HG03442 (cell line): Measurements from ENCODE around the gene FBLL1.
"Not testable (repeated sequence)": the region's sequence is repeated elsewhere in the genome, so short reads cannot be mapped to it uniquely, and the experiment has no call there.

ENCODE experiments used
- ATAC-seq: cut with Tn5 transposase; IDR thresholded peaks from one replicate; pipeline ENCODE4 v1.9.1; 2021; ENCODE audit warnings: mild to moderate bottlenecking, moderate library complexity; ENCODE audit not compliant: unreplicated experiment

FBLL1 gene

DNA sequence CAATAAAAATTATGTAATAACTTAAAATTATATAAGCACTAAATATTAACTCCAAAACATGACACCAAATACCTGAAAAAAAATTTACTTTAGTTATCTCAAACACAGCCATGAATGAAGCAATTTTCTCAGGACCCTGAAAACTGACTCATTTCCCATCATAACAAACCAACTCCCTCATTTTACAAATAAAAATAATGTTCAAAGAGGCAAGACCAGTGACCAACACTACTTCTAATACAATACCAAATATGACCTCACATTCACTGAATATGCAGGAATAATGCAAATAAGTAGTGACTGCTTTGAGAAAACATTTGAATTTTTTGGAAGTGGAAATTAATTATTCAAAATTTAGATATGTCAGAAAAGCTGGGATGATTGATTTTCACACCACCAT lies 21.6 kb downstream of the FBLL1 start:
- ATAC-seq, result no peak

GRCh38 chr5:168552146-168552545 lies 23.0 kb downstream of the FBLL1 start:
- no peak for ATAC-seq

- ATAC-seq, result no peak
Observed at GRCh38 chr5:168553377-168554130, 24.4 kb downstream of the FBLL1 start.

DNA sequence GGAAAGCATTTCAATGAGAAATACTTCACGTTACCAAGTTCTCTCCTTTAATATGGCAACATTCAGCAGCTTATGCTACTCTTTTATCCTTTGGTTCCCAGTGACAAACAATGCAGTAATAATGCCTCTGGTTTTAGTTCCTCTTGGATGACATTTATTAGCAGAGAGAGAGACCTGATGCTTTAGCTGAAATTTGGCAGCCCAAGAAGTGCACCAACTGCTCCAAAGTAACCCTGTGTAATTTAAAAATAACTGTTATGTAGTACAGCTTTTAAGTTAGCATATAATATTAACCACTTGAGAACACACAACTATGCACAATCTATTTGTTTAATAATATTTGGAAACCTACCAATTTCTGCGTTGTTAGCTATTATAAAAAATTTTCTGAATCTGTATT lies 28.3 kb downstream of the FBLL1 start:
- ATAC-seq, result no peak

- ATAC-seq, result no peak
Observed at GRCh38 chr5:168562279-168562678, 33.2 kb downstream of the FBLL1 start.

- no peak for ATAC-seq
Observed at GRCh38 chr5:168563959-168564358, 34.9 kb downstream of the FBLL1 start.

DNA sequence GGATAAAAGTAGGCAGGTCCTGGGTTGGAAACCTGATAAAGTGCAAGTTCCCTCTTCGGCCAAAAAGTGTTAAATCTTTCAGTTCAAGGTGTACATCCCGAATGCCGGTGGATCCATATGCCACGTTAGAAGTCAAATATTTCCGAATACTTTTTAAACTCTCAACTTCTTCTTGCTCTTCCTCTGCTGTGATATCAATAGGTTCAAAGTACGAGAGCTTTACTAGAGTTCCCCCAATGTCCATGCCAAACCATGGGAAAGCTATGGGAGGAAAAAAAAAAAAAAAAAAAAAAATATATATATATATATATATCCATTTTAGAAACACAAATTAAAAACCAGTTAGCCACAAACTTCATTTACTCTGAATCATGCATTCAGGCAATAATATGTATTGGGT lies 39.6 kb downstream of the FBLL1 start:
- no peak for ATAC-seq

GRCh38 chr5:168570490-168571328 lies 41.6 kb downstream of the FBLL1 start:
- ATAC-seq, result no peak

DNA sequence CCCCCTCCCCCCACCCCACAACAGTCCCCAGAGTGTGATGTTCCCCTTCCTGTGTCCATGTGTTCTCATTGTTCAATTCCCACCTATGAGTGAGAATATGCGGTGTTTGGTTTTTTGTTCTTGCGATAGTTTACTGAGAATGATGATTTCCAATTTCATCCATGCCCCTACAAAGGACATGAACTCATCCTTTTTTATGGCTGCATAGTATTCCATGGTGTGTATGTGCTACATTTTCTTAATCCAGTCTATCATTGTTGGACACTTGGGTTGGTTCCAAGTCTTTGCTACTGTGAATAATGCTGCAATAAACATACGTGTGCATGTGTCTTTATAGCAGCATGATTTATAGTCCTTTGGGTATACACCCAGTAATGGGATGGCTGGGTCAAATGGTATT lies 44.6 kb downstream of the FBLL1 start:
- not testable (repeated sequence) for ATAC-seq

- not testable (repeated sequence) for ATAC-seq
Observed at GRCh38 chr5:168574156-168574555, 45.1 kb downstream of the FBLL1 start.

DNA sequence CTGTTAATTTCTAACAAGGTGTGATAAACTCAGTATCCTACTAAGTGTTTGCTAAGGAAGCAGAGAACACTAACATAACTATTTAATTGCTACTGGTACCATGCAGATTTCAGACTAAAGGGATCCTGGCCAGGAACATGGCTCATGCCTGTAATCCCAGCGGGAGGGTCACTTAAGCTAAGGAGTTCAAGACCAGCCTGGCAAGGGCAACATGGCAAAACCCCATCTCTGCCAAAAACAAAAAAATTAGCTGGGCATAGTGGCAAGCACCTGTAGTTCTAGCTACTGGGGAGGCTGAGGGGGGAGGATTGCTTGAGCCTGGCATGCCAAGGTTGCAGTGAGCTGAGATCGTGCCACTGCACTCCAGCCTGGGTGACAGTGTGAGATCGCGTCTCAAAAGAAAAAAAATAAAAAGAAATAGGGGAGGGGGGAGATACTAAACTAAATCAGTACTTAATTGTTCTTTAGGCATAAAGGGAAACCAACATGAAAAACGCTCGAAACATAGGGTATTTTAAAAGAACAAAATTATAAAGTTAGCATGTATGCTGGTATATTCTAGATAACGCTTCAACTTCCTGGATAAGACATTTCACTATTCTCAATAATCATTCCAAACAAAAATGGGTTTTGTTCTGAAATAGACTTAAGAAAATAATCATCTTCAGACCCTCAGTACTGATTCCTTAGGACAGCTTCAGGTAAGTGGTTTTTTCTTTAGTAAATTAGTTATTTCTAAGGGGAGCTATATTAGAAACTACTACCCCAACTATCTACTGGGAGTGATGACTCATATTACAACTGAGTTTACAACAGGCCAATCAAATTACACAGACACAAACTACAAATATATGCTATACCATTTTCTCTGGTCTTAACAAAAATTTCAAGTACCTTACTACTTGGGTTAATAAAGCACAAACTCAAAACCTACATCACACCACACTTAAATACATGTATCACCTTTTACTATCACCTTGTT lies 46.6 kb downstream of the FBLL1 start:
- no peak for ATAC-seq

GRCh38 chr5:168578006-168578405 lies 48.9 kb downstream of the FBLL1 start:
- ATAC-seq, result no peak

DNA sequence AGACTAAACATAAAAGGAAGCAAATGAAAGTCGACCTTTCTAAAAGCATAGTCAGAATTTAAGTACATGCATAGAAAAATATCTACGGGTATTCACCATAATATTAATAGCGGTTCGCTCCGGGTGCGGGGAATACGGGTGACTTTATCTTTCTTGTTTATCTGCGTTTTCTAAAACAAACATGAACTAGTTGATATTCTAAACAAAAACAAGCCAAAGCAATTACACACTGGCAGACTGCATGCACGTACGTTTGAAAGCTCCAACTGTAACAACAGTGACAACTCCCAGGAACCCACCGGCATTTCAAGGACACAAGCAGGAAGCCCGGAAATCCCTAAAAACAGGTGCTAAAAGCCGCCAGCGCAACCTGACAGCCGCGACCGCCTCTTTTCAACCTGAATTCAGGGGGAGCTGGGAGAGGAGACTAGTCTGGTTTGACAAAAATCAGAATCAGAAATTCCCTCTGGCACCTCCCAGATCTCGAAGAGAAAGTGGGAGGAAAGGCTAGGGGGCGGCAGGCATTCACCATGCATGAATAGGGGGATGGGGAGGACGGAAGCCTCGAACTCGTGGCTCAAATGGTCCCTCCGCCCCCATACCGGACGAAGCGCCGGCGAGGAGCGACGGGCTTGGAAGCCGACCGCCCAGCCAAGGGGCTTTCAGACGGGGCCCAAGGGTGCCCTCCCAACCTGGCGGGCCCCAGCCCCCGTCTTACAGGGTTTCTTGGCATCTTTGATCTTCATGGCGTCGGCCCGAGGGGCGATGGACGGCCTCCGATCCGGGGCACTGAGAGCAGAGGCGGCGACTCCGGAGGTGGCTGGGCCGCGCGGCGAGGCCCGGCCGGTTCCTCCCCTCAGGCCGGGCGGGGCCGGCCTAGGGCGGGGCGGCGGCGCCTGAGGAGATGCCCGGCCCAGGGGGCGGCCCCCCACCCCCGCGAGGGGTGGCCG lies 49.7 kb downstream of the FBLL1 start, which contains the start of gene PANK3:
PANK3 (minus strand) TSS at position 831 of the 950 bp plus-strand sequence; CDS start at position 746, 85 bp downstream.
- ATAC-seq, result peak; percentile 49

- ATAC-seq, result peak; percentile 91
Observed at GRCh38 chr5:168579488-168580226, 50.6 kb downstream of the FBLL1 start.

- no peak for ATAC-seq
Observed at GRCh38 chr5:168580227-168580508, 51.1 kb downstream of the FBLL1 start.
